ENCODE results near the gene INTS13.

Gene INTS13

DNA sequence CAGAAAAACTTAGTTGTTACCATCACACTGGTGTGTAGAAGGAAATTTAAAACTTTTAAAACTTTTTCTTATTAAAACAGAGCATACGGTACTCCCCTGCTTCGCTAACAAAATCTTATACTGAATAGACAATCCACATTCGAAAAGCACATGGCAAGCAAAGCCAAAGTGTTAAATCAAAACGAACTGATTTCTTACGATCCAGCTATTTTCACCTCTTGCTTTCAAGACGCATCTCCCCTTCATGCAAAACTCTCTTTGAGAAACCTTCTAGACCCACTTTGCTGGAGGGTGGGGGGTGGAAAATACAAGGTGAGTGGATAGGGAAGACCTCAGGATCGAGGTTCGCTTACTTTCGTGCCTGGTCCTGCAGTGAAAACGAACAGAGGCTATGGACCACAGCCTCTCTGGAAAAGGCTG, 328 bp downstream of the INTS13 start:
- DNase-seq (ENCODE audit: low read depth) = no peak
- TF ChIP-seq, protein P1, sequence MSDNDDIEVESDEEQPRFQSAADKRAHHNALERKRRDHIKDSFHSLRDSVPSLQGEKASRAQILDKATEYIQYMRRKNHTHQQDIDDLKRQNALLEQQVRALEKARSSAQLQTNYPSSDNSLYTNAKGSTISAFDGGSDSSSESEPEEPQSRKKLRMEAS (IDR thresholded peaks at IDR 0.05; ENCODE audit: low read depth, low read length) = peak; percentile 91
- no peak; the same call in 1 of the 2 replicates for TF ChIP-seq MYC (IDR thresholded peaks at IDR 0.05; ENCODE audit: low read depth, low read length)
- no peak for TF ChIP-seq POLR2A (IDR thresholded peaks at IDR 0.05; ENCODE audit: extremely low read depth, insufficient read length)
- H3K4me3 ChIP-seq (ENCODE audit: low read depth, low read length) = peak overlapping the region; percentile 86

DNA sequence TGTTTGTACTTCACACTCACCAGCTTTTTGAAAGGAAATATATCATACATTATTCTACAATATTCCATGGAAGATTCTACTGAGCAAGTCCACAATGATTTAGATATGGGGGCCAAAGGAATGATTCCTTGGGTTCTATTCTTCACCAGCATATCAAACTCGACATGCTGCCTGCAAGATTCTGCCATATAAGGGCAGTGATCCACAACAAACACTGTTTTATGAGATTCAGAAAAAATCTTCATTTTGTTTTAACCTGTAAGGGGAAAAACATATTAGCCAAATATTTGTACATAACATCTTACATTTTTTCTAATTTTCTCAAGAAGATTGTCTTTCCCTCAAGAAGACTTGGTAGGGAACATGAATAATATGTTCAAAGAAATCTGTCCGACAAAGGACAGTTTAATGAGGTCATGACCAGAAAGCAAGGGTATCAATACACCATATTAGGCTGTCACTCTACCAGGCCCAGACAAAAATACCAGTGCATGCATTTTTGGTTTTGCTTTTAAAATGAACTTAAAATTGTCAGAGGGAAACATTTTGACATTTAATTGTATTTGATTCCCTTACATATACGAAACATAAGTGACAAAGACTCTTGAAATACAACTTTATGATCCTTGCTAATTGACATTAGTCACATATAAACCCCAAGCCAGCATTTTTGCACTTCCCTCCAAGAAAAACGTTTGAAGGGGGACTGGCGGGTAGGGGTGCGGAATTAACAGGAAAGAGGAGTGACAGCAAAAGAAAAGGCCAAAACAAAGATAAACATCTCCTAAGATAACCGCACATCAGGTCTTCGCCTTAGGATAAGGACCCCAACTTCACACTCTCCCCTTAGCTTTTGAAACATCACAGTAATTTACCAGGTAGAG, 980 bp downstream of the INTS13 start:
- TF ChIP-seq, protein P2, sequence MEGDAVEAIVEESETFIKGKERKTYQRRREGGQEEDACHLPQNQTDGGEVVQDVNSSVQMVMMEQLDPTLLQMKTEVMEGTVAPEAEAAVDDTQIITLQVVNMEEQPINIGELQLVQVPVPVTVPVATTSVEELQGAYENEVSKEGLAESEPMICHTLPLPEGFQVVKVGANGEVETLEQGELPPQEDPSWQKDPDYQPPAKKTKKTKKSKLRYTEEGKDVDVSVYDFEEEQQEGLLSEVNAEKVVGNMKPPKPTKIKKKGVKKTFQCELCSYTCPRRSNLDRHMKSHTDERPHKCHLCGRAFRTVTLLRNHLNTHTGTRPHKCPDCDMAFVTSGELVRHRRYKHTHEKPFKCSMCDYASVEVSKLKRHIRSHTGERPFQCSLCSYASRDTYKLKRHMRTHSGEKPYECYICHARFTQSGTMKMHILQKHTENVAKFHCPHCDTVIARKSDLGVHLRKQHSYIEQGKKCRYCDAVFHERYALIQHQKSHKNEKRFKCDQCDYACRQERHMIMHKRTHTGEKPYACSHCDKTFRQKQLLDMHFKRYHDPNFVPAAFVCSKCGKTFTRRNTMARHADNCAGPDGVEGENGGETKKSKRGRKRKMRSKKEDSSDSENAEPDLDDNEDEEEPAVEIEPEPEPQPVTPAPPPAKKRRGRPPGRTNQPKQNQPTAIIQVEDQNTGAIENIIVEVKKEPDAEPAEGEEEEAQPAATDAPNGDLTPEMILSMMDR (IDR thresholded peaks at IDR 0.05; ENCODE audit: low read depth, low read length) = no peak
- TF ChIP-seq POLR2A (IDR thresholded peaks at IDR 0.05; ENCODE audit: extremely low read depth, insufficient read length) = no peak
- no peak; the same call in 1 of the 2 replicates for TF ChIP-seq MYC (IDR thresholded peaks at IDR 0.05; ENCODE audit: low read depth, low read length)
- TF ChIP-seq, protein P1 (IDR thresholded peaks at IDR 0.05; ENCODE audit: low read depth, low read length) = no peak
- peak; percentile 70 for DNase-seq (ENCODE audit: low read depth)
- H3K4me3 ChIP-seq (ENCODE audit: low read depth, low read length) = peak overlapping the region; percentile 86

DNA sequence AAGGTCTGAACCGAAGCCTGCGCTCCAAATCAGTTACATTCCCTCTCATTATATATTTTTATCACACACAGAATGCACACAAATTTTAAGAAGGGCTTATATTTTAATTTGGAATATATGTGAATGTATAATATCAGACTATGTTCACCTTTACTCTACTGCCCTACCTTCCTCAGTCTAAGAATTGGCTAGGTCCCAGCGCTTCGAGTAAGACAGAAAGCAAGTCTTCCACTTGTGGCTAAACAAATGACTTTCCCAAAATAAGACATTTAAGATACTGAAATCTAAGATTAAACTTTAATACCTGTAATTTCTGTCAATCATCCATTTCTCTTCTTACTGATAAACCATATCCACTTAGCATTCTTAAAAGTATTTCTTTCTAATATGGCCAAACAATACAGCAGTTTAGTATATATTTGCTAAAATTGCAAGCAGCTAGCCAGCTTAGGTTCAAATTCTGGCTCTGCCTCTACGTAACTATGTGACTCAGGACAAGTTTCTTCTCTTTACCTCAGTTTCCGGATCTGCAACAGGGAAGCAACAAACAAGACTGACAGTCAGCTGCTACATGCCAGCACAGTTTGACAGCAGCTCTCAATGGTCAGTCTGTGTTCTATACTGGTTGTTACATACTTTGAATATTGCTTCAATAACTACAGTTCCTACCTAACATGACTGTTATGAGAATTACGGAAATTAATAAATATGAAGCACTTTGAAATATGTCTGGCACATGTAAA, 2.0 kb downstream of the INTS13 start:
- TF ChIP-seq MYC (IDR thresholded peaks at IDR 0.05; ENCODE audit: low read depth, low read length) (no peak), POLR2A (IDR thresholded peaks at IDR 0.05; ENCODE audit: extremely low read depth, insufficient read length) (no peak)
- TF ChIP-seq, protein P2 (IDR thresholded peaks at IDR 0.05; ENCODE audit: low read depth, low read length) = no peak
- TF ChIP-seq, protein P1 (IDR thresholded peaks at IDR 0.05; ENCODE audit: low read depth, low read length) = no peak
- H3K4me3 ChIP-seq (ENCODE audit: low read depth, low read length) = peak overlapping the region; percentile 86
- peak; percentile 58 for DNase-seq (ENCODE audit: low read depth)

DNA sequence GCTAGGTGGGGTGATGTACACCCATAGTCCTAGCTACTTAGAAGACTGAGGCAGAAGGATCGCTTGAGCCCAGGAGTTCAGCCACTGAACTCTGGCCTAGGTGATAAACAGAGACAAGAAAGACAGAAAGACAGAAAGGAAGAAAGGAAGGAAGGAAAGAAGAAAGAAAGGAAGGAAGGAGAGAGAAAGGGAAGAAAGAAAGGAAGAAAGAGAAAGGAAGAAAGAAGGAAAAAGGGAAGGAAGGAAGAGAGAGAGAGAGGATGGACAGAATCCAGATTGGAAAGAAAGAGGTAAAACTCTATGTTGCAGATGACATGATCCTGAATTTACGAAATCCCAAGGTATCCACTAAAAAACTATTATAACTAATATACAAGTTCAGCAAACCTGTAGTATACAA, 8.2 kb downstream of the INTS13 start:
- TF ChIP-seq, protein P2 (IDR thresholded peaks at IDR 0.05; ENCODE audit: low read depth, low read length) = no peak
- TF ChIP-seq, protein P1 (IDR thresholded peaks at IDR 0.05; ENCODE audit: low read depth, low read length) = no peak
- TF ChIP-seq MYC (IDR thresholded peaks at IDR 0.05; ENCODE audit: low read depth, low read length) (no peak), POLR2A (IDR thresholded peaks at IDR 0.05; ENCODE audit: extremely low read depth, insufficient read length) (no peak)
- no peak overlapping the region for H3K4me3 ChIP-seq (ENCODE audit: low read depth, low read length)
- DNase-seq (ENCODE audit: low read depth) = no peak

DNA sequence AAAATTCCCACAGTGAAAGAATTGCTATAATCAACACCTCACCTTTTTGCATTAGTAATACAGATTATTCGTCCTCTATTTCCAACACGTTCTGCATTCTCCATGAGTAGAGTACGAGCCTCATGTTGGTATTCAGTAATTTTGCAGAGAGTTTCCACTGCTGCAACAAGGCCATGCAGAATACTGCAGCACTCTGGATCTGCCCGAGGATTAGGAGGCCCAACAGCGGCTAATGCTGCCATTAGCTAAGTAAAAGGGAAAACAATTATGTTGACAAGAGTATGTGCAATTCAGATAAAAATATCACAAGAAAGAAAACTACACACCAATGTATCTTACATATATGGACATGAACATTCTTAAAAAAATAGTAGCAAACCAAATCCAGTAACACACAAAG, 9.1 kb downstream of the INTS13 start:
- TF ChIP-seq, protein P2 (IDR thresholded peaks at IDR 0.05; ENCODE audit: low read depth, low read length) = no peak
- TF ChIP-seq, protein P1 (IDR thresholded peaks at IDR 0.05; ENCODE audit: low read depth, low read length) = no peak
- TF ChIP-seq MYC (IDR thresholded peaks at IDR 0.05; ENCODE audit: low read depth, low read length) = no peak
- TF ChIP-seq POLR2A (IDR thresholded peaks at IDR 0.05; ENCODE audit: extremely low read depth, insufficient read length) = no peak
- no peak for DNase-seq (ENCODE audit: low read depth)
- H3K4me3 ChIP-seq (ENCODE audit: low read depth, low read length) = no peak overlapping the region
